ENCODE data around the gene PAK5. TPM values are rescaled to one million over a fixed set of nuclear protein-coding genes. Genes with fewer than 3 reads are reported as not detected.

The PAK5 gene
- polyA plus RNA-seq, 1 of the 3 experiments (the other 2 are of a cell fraction): 0.03 TPM

GRCh38 chr20:9581509-9581908, 257.4 kb downstream of the PAK5 start:
- Histone ChIP-seq H3K27me3 (ENCODE audit: insufficient read depth) (no peaks in the 10 kb centered on the region), H3K9me3 (no peaks in the 10 kb centered on the region), H3K4me3 (ENCODE audit: low read depth in 2 of 2, low read length in 1 of 2) (no peak overlapping the region), H3K27ac (ENCODE audit: low read depth in 2 of 2, low read length in 1 of 2) (no peak overlapping the region), H3K4me2 (no peak overlapping the region), H4K20me1 (ENCODE audit: insufficient read depth) (no peaks in the 10 kb centered on the region), H3F3A (replicated peaks; ENCODE audit: insufficient read depth) (no peaks in the 10 kb centered on the region), H3K36me3 (replicated peaks in 1 of 2; ENCODE audit: control insufficient read depth in 1 of 2, insufficient read depth in 2 of 2, low read length in 1 of 2) (no peaks in the 10 kb centered on the region), H3K9me2 (no peaks in the 10 kb centered on the region), H3K4me1 (ENCODE audit: control insufficient read depth in 1 of 2, insufficient read depth in 2 of 2, low read depth in 1 of 2, low read length in 1 of 2) (no peaks in the 10 kb centered on the region), H2AFZ (ENCODE audit: low read depth) (no peak overlapping the region), H3K9ac (no peak overlapping the region), H3K79me2 (ENCODE audit: insufficient read depth) (no peaks in the 10 kb centered on the region)
- ChIA-PET POLR2A (no interaction called here), CTCF (no interaction called here)
- WGBS (ENCODE audit: low lambda C conversion rate): 93% methylated on average over 4 of the region's 4 CpGs
- TF ChIP-seq TEAD4 (IDR thresholded peaks at IDR 0.05; ENCODE audit: borderline replicate concordance, insufficient read depth) (no peak), EZH2phosphoT487 (IDR thresholded peaks at IDR 0.05; ENCODE audit: borderline replicate concordance, low read depth) (no peak), TCF12 (IDR thresholded peaks at IDR 0.05) (no peak), CHD2 (IDR thresholded peaks at IDR 0.05; ENCODE audit: low read length, partially characterized antibody) (no peak), FOXJ3 (CRISPR knock-in tag; IDR thresholded peaks at IDR 0.05) (no peak), PBX3 (IDR thresholded peaks at IDR 0.05) (no peak), ZBTB33 (IDR thresholded peaks at IDR 0.05; ENCODE audit: borderline replicate concordance, low read depth) (no peak), CTCF (IDR thresholded peaks at IDR 0.05) (no peak), NRF1 (IDR thresholded peaks at IDR 0.05; ENCODE audit: low read depth, low read length) (no peak), RFX5 (IDR thresholded peaks at IDR 0.05; ENCODE audit: low read length) (no peak), MAX (IDR thresholded peaks at IDR 0.05; ENCODE audit: low read depth) (no peak), YY1 (IDR thresholded peaks at IDR 0.05; ENCODE audit: low read depth) (no peak), GATA2 (CRISPR knock-in tag; IDR thresholded peaks at IDR 0.05) (no peak), RAD21 (IDR thresholded peaks at IDR 0.05; ENCODE audit: low read length) (no peak), RXRA (IDR thresholded peaks at IDR 0.05; ENCODE audit: borderline replicate concordance, low read depth) (no peak), MXI1 (IDR thresholded peaks at IDR 0.05; ENCODE audit: low read depth, low read length) (no peak), GABPA (IDR thresholded peaks at IDR 0.05; ENCODE audit: low read depth) (no peak), POLR2AphosphoS5 (IDR thresholded peaks at IDR 0.05; ENCODE audit: low read depth, low read length) (no peak), MEF2A (IDR thresholded peaks at IDR 0.05; ENCODE audit: borderline replicate concordance, low read depth) (no peak)
- DNase-seq: no peak

Measured in SK-N-SH (cell line).